GM04503 (cell line): ENCODE data around the gene GRID2.
"Not testable (repeated sequence)": the region's sequence is repeated elsewhere in the genome, so short reads cannot be mapped to it uniquely, and the experiment has no call there.

ENCODE experiments used
- DNase-seq: peaks from one replicate; pipeline ENCODE4 v3.0.0-alpha.2; 2012; ENCODE audit warnings: low read depth

Gene GRID2

GRCh38 chr4:93187892-93188291 is 884.1 kb downstream of the GRID2 start:
- DNase-seq: no peak

DNA sequence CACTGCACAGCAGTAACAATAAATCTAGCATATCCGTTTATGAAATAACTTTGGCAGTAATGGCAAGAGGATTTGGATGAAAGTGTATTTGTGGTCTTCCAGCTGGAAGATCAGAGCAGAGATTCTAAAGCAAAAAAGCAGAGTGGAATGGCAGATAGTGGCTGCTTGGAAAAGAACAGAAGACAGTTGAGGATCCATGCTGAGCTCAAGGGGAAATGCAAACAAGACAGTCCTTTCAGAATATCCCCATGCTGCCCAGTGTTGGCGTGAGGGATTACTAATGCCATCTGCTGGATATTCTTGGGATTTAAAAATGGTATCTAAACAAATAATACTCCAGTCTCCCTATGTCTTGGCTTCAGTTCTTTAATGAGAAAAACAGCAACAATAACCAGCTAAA is 895.7 kb downstream of the GRID2 start:
- no peak for DNase-seq

DNA sequence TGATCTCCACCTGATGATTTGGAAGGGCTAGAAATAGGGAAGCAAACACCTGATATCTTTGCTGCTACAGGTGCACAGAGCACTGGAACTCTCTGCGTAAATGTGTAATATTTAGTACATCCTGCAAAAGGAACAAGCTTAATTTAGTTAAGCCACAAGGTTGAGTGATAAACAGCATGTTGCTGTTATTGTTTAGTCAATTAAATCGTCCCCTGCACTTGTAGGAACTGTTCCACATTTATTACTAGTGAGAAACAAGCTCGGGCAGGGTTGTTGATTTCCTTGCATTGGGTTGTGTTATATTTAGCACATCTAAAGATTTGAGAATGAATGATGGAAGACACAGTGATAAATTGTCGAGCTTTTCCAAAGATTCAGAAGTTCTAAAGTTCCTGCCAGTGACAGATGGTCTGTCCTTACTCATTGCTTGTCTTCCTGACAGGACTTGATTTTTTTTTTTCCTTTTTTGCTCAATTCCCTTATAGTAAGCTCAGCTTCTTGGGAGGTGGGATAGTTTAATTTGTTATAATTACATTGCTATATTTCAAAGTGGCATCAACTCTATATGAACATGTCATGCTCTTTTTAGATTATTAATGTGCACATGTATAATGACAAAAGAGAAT is 897.8 kb downstream of the GRID2 start:
- no peak for DNase-seq

GRCh38 chr4:93203708-93204107 is 899.9 kb downstream of the GRID2 start:
- no peak for DNase-seq

DNA sequence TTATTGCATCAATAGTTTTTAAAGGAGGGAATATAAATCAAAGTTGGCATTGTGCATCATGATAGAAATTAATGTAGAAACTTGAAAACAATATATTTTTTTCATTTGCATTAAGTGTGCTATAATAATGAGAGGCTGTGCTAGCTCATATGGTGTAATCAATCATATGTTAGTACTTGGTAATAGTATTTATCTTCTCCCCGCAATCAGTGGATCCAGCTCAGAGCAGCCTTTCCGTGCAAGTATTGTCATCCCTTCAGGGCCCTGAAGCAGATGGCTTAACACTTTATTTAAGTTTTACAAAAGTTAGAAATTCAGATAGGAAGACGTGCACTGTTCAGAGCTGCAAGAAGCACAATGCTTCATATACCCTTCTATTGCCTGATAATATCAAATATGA is 908.5 kb downstream of the GRID2 start:
- no peak for DNase-seq

DNA sequence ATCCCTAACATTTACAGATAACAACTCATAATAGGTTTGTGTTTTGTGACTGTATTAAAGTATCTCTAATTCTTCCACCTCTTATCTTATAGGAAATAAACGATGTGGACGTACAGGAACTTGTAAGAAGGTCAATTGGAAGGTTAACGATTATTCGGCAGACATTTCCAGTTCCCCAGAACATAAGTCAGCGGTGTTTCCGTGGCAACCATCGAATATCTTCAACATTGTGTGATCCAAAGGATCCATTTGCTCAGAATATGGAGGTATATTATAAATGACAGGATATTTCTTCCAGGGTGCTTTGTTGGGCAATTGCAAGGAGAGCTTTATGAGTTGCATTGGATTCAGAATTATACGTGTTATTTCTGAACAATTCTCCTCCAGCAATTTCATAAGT is 912.9 kb downstream of the GRID2 start:
- no peak for DNase-seq

- DNase-seq: no peak
Measured at GRCh38 chr4:93217431-93217830, 913.7 kb downstream of the GRID2 start.

- DNase-seq: no peak
Measured at GRCh38 chr4:93221771-93222170, 918.0 kb downstream of the GRID2 start.

GRCh38 chr4:93228021-93228420 is 924.3 kb downstream of the GRID2 start:
- DNase-seq: no peak

DNA sequence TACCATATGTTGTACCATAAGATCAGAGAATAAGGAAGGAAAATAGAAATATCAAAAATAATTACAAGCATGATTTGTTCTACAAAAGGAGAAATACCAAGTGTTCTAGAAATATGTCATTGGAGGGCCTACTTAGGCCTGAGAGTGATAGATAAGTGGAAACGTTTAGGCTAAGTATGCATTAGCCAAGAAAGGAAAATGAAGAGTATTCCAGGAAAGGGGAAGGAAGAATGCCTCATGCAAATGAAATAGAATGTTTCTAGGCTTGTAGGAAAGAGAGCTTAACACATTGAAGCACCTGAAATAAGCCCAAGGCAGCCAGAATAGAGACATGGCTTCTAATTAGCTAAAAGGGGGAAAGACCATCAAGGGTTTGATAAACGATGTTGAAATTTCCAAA is 929.1 kb downstream of the GRID2 start:
- no peak for DNase-seq

DNA sequence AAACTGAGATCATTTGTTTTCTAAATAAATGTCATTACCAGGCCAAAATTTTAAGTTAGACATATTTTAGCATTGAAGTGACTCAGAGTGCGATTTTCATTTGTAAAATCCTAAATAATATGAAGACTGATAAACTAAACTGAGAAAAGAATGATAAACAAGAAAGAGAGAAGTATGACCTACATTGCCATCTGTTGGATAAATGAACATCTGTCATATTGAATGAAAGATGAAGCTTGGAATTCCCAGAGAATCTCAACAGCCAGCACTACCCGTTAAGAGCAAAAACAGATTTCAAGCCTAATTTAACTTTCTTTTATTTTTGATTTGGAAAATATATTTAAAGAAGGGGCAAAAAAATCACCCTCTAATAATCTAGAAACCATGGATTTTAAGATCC is 933.8 kb downstream of the GRID2 start:
- no peak for DNase-seq

DNA sequence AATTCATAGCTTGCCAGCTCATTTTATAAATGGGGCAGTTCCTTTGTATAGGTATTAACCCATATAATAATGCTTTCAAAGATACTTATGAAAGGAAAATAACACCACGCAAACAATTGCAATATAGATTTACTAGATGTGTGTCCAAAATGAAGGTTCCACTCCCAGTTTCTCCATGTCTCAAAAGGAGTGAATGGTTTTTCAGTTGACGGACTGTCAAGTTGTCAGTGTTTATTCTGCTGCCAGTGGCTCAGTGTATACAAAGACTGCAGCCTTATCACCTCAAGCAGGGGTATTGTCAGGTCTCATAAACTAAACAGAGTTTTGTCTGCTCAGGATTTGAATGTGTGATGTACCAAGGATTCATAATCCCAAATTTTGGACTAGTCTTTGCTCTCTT is 939.5 kb downstream of the GRID2 start:
- DNase-seq: no peak

GRCh38 chr4:93261207-93261606 is 957.4 kb downstream of the GRID2 start:
- DNase-seq: no peak

- no peak for DNase-seq
Measured at GRCh38 chr4:93263166-93263565, 959.4 kb downstream of the GRID2 start.

- no peak for DNase-seq
Measured at GRCh38 chr4:93267747-93268146, 964.0 kb downstream of the GRID2 start.

GRCh38 chr4:93285346-93285745 is 981.6 kb downstream of the GRID2 start:
- no peak for DNase-seq

GRCh38 chr4:93289241-93289640 is 985.5 kb downstream of the GRID2 start:
- DNase-seq: no peak

DNA sequence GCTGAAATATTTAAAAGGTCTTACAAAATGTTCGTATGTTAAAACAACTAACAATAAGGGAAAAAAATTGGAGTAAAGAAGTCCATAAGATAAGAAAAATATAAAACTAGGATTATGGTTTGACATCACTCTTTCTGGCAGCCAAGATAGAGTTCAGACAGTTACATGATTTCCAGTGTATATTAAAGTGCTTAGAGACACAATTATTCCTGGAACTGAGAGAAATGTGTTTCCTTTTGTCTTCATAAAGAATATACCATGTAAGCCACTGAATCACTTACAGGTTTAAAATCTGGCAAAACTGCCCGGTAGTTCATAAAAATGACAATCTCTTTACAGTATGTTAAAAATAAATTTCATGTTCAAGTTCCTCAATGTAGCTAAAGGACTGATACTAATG is 986.1 kb downstream of the GRID2 start:
- DNase-seq: no peak

- DNase-seq: no peak
Measured at GRCh38 chr4:93299118-93299517, 995.4 kb downstream of the GRID2 start.

- DNase-seq: not testable (repeated sequence)
Measured at GRCh38 chr4:93300780-93301555, 997.2 kb downstream of the GRID2 start.

DNA sequence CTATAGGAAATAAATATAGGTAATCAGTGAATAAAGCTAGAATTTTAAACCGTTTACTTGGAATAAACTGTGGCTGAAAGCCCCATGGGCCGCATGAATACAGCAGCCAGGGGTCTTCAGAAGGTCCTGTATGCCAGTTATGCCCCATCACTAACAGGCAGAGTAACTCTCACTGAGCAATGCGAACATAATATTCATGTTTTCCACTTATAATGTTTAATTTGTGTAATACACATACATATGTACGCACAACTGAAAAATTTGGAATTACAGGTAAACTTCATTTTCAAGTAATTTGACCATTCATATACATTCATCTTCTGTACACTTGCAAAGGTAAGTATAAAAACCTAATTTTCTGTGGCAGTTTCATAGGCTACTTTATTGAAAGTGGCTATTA is 998.5 kb downstream of the GRID2 start:
- DNase-seq: no peak

DNA sequence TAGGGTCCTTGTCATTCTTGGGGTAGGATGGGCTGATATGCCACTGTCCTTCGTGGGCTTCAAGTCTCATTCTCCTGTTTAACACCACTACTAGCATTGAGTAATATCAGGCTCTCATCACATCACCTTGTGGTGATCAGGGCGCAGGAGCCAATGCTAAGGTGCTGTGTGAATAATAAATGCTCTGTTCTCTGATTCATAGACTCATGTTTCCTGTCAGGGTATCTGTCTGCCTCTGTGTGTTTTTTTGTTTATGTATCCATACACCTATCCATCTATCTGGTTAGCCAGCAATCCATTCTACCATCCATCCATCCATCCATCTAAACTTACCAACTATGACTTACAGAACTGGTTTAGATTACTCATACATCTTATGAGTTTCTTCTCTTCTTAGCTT is 999.7 kb downstream of the GRID2 start:
- DNase-seq: no peak

- DNase-seq: no peak
Measured at GRCh38 chr4:93312299-93312698, 1008.5 kb downstream of the GRID2 start.

GRCh38 chr4:93313197-93313596 is 1009.4 kb downstream of the GRID2 start:
- no peak for DNase-seq
